ENCODE results near the gene MED12L.
A peak's percentile ranks its signal among the peaks of the same experiment; 100 is the strongest.

The MED12L gene

GRCh38 chr3:151278230-151278629 lies 192.8 kb downstream of the MED12L start, which contains the start of gene P2RY14:
P2RY14 (minus strand) TSS chr3:151278542; CDS start chr3:151214316, 64,226 bp downstream.
- TF ChIP-seq REST (IDR thresholded peaks at IDR 0.05; ENCODE audit: insufficient replicate concordance, low read depth) (no peak), SPI1 (IDR thresholded peaks at IDR 0.05; ENCODE audit: borderline replicate concordance, low read depth) (peak; percentile 75)
- Histone ChIP-seq H3K27me3 (ENCODE audit: insufficient read depth, poor library complexity, severe bottlenecking) (no peaks in the 10 kb centered on the region), H3K4me3 (replicated peaks; ENCODE audit: insufficient read depth, low read length) (no peak within 1 kb of the TSS), H3K27ac (replicated peaks) (peak within 1 kb of the TSS; percentile 49)
- peak in 1 of 2 experiments; percentile 86 for DNase-seq (ENCODE audit: low read depth in 1 of 2, low spot score in 1 of 2)

GRCh38 chr3:151281671-151282324 lies 196.3 kb downstream of the MED12L start:
- no peak overlapping the region for H3K27ac ChIP-seq (replicated peaks)
- no peak for DNase-seq (ENCODE audit: low read depth in 1 of 2, low spot score in 1 of 2)

GRCh38 chr3:151282921-151283320 lies 197.5 kb downstream of the MED12L start:
- no peak for TF ChIP-seq REST (IDR thresholded peaks at IDR 0.05; ENCODE audit: insufficient replicate concordance, low read depth)
- TF ChIP-seq CTCF (IDR thresholded peaks at IDR 0.05; ENCODE audit: insufficient read depth, low read length): peak; percentile 0
- Histone ChIP-seq H3K27me3 (ENCODE audit: insufficient read depth, poor library complexity, severe bottlenecking) (no peaks in the 10 kb centered on the region), H3K4me3 (replicated peaks; ENCODE audit: insufficient read depth, low read length) (no peak overlapping the region), H3K27ac (replicated peaks) (no peak overlapping the region)
- DNase-seq (ENCODE audit: low read depth in 1 of 2, low spot score in 1 of 2): peak; percentile 27 to 37

More at GRCh38 chr3:151281671-151282324, 196.3 kb downstream of the MED12L start:
- no peak for TF ChIP-seq CTCF (IDR thresholded peaks at IDR 0.05; ENCODE audit: insufficient read depth, low read length)
- no peak for TF ChIP-seq SPI1 (IDR thresholded peaks at IDR 0.05; ENCODE audit: borderline replicate concordance, low read depth)
- TF ChIP-seq POLR2AphosphoS5 (IDR thresholded peaks at IDR 0.05; ENCODE audit: low read depth): no peak
- TF ChIP-seq REST (IDR thresholded peaks at IDR 0.05; ENCODE audit: insufficient replicate concordance, low read depth): no peak
- no peak for TF ChIP-seq GABPA (IDR thresholded peaks at IDR 0.05; ENCODE audit: low read depth)
- H3K27me3 ChIP-seq (ENCODE audit: insufficient read depth, poor library complexity, severe bottlenecking): no peaks in the 10 kb centered on the region
- H3K4me3 ChIP-seq (replicated peaks; ENCODE audit: insufficient read depth, low read length): no peak overlapping the region
